ENCODE data around the gene XXYLT1. TPM values are rescaled to one million over a fixed set of nuclear protein-coding genes. Genes with fewer than 3 reads are reported as not detected.
A peak's percentile ranks its signal among the peaks of the same experiment; 100 is the strongest.

XXYLT1 gene
- total RNA-seq, 1 donor from 2014 or later, result 13.6 TPM

DNA sequence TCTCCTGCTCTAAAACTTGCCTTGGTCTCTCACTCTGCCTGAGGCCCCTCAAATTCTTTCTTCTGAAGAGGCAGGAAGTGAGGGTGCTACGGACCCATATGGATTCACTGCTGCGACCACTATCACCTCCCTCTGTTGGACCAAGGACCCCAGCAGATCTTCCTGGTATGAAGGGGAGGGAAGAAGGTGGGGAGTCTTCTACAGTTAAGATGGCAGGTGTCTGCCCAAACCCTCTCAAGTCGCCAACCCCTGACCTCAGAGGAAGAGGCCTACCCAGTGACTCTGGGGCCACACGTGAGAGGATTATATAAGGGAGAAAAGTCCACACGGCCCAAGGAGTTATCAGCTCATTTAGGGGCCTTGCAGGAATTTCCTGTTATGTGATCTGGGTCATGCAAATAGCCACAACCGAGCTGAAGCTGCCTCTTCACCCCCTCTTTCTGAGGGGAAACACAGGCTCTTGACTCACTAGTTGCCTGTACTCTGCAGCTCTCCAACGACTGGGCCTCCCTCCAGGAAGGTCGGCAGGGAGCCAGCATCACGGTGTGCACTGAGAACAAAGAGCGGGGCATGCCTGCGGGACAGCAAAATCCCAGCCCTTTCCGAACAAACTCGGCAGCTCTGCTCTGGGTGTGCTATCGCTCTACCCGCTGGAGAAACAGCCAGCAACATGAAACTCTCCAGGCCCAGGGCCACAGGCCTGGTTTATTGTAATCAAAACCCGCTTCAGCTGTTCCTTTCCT is 116.0 kb downstream of the XXYLT1 start:
- peak overlapping the region; percentile 46 to 65 (median 62) for H3K4me3 ChIP-seq (ENCODE audit: low read length in 3 of 3)
- no peaks in the 10 kb centered on the region for H3K36me3 ChIP-seq (ENCODE audit: control insufficient read depth in 3 of 3, insufficient read depth in 3 of 3, low read length in 3 of 3)
- H3K9me3 ChIP-seq (ENCODE audit: control insufficient read depth in 3 of 3, low read length in 3 of 3), result no peaks in the 10 kb centered on the region
- H3K27me3 ChIP-seq (ENCODE audit: control insufficient read depth in 3 of 3, insufficient read depth in 3 of 3, low read length in 3 of 3), result no peaks in the 10 kb centered on the region
- H3K4me1 ChIP-seq (ENCODE audit: control insufficient read depth in 3 of 3, insufficient read depth in 3 of 3, low read length in 3 of 3), result peaks cover 55 to 61% (median 60%) of the 10 kb centered on the region in 3 donors
- H3K9ac ChIP-seq (ENCODE audit: low read depth in 1 of 3, low read length in 3 of 3), result peak overlapping the region; percentile 68 to 86 (median 71)
- H3K27ac ChIP-seq (ENCODE audit: low read depth, low read length), result peak overlapping the region; percentile 91

DNA sequence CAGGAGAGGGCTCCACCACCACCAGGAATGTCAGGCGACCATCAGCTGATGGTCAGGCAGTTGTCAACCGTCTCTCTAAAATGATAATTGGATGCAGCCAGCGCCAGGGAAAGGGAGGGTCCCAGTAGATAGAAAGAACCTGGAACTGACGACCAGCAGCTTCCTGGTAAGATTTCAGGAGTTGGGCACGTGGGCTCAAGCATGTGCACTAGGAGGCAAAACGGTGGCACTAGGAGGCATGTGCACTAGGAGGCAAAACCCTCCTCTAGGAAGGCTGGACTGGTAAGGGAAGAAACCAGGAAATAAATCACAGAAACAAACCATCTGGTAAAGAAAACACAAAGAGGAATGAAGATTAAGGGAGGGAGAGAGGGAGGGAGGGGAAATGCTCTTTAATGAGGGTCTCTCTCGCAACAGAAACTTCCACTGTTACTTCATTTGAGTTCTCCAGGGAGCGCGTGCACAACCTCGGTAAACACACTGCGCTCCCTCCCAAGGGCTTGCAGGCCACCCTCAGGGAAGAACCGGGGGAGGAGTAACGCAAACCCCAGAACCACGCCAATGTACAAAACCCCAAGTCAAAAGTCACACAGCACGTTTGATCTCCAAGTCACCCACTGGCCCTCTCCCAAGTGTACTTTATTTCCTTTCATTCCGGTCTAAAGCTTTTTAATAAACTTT is 116.7 kb downstream of the XXYLT1 start:
- H3K27ac ChIP-seq (ENCODE audit: low read depth, low read length), result peak overlapping the region; percentile 91
- H3K9ac ChIP-seq (ENCODE audit: low read depth in 1 of 3, low read length in 3 of 3), result peak overlapping the region; percentile 68 to 86 (median 71)
- no peaks in the 10 kb centered on the region for H3K36me3 ChIP-seq (ENCODE audit: control insufficient read depth in 3 of 3, insufficient read depth in 3 of 3, low read length in 3 of 3)
- peaks cover 52 to 59% (median 54%) of the 10 kb centered on the region in 3 donors for H3K4me1 ChIP-seq (ENCODE audit: control insufficient read depth in 3 of 3, insufficient read depth in 3 of 3, low read length in 3 of 3)
- H3K27me3 ChIP-seq (ENCODE audit: control insufficient read depth in 3 of 3, insufficient read depth in 3 of 3, low read length in 3 of 3), result no peaks in the 10 kb centered on the region
- H3K9me3 ChIP-seq (ENCODE audit: control insufficient read depth in 3 of 3, low read length in 3 of 3), result no peaks in the 10 kb centered on the region
- peak overlapping the region in 1 of 3 donors; percentile 34 for H3K4me3 ChIP-seq (ENCODE audit: low read length in 3 of 3)

DNA sequence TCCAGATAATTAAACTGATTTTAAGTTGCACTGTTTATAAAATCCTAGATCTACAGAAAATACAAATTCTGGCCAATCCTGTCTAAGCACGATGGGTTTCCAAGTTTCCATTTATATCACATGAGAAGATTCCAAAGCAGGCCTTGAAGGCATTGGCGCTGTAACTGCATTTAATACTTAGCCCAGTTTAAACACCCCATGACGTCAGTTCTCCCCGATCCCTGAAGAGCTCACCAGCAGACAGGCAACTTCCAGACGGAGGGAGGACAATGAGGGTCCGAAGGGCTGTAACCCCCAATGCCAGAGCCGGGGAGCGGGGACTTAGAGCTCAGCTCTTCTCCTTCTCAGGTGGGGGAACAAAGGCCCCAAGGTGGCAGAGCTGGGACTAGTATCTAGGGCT is 117.3 kb downstream of the XXYLT1 start:
- peaks cover 52 to 57% (median 52%) of the 10 kb centered on the region in 3 donors for H3K4me1 ChIP-seq (ENCODE audit: control insufficient read depth in 3 of 3, insufficient read depth in 3 of 3, low read length in 3 of 3)
- no peaks in the 10 kb centered on the region for H3K9me3 ChIP-seq (ENCODE audit: control insufficient read depth in 3 of 3, low read length in 3 of 3)
- H3K27me3 ChIP-seq (ENCODE audit: control insufficient read depth in 3 of 3, insufficient read depth in 3 of 3, low read length in 3 of 3), result no peaks in the 10 kb centered on the region
- H3K36me3 ChIP-seq (ENCODE audit: control insufficient read depth in 3 of 3, insufficient read depth in 3 of 3, low read length in 3 of 3), result no peaks in the 10 kb centered on the region
- peak overlapping the region in 2 of 3 donors; percentile 13 to 34 for H3K4me3 ChIP-seq (ENCODE audit: low read length in 3 of 3)
- H3K9ac ChIP-seq (ENCODE audit: low read depth in 1 of 3, low read length in 3 of 3), result no peak overlapping the region
- peak overlapping the region; percentile 91 for H3K27ac ChIP-seq (ENCODE audit: low read depth, low read length)

DNA sequence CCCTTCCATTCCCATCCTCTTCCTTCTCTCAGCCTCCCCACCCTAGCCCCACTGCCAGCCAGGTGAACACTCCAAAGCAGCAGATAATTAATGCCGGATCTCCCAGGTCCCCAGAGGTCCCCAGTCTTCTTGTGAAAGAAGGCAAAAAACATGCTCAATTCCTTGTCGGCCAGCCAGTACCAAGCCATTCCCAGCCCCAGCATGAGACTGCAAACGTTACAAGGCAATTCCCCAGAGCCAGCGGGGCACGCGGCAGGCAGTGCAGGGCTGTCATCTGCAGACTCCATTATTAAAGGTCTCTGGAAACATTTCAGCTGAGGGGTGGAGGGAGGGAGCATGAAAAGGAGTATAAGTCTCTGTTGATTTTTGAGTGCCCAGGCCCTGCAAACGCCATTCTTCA is 117.8 kb downstream of the XXYLT1 start:
- peaks cover 52 to 57% (median 55%) of the 10 kb centered on the region in 3 donors for H3K4me1 ChIP-seq (ENCODE audit: control insufficient read depth in 3 of 3, insufficient read depth in 3 of 3, low read length in 3 of 3)
- peak overlapping the region; percentile 91 for H3K27ac ChIP-seq (ENCODE audit: low read depth, low read length)
- H3K36me3 ChIP-seq (ENCODE audit: control insufficient read depth in 3 of 3, insufficient read depth in 3 of 3, low read length in 3 of 3), result no peaks in the 10 kb centered on the region
- no peaks in the 10 kb centered on the region for H3K27me3 ChIP-seq (ENCODE audit: control insufficient read depth in 3 of 3, insufficient read depth in 3 of 3, low read length in 3 of 3)
- H3K9ac ChIP-seq (ENCODE audit: low read depth in 1 of 3, low read length in 3 of 3), result peak overlapping the region in 1 of 3 donors; percentile 8
- H3K9me3 ChIP-seq (ENCODE audit: control insufficient read depth in 3 of 3, low read length in 3 of 3), result no peaks in the 10 kb centered on the region
- no peak overlapping the region for H3K4me3 ChIP-seq (ENCODE audit: low read length in 3 of 3)

DNA sequence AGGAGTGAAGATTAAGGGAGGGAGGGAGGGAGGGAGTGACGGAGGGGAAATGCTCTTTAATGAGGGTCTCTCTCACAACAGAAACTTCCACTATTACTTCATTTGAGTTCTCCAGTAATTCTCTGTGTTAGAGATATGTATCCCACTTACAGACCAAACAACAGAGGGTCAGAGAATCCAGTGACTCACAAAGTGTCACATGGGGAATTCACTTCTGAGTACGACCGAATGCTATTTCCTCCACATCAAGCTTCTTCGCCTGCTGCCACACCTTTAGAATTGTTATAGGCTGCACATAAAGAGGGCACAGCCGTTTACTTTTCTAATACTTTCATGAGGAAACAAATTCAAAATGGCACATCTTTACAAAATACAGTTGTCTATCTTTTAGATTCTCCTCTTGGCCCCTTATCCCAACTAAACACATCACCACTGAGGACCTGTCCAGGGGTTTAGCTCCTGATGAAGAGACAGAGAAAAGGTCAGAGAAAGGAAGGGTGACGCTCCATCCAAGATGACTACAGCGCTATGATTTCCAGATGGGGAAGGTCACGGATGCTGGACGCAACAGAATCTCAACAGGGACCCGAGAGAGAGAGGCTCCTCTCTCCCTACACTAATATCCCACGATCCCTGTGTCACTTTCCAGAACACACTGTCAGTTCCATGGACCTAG is 119.0 kb downstream of the XXYLT1 start:
- Histone ChIP-seq H3K9me3 (ENCODE audit: control insufficient read depth in 3 of 3, low read length in 3 of 3) (no peaks in the 10 kb centered on the region), H3K36me3 (ENCODE audit: control insufficient read depth in 3 of 3, insufficient read depth in 3 of 3, low read length in 3 of 3) (no peaks in the 10 kb centered on the region), H3K4me1 (ENCODE audit: control insufficient read depth in 3 of 3, insufficient read depth in 3 of 3, low read length in 3 of 3) (peaks cover 54 to 57% (median 55%) of the 10 kb centered on the region in 3 donors), H3K4me3 (ENCODE audit: low read length in 3 of 3) (no peak overlapping the region), H3K27ac (ENCODE audit: low read depth, low read length) (peak overlapping the region; percentile 91), H3K9ac (ENCODE audit: low read depth in 1 of 3, low read length in 3 of 3) (peak overlapping the region in 1 of 3 donors; percentile 12), H3K27me3 (ENCODE audit: control insufficient read depth in 3 of 3, insufficient read depth in 3 of 3, low read length in 3 of 3) (no peaks in the 10 kb centered on the region)

DNA sequence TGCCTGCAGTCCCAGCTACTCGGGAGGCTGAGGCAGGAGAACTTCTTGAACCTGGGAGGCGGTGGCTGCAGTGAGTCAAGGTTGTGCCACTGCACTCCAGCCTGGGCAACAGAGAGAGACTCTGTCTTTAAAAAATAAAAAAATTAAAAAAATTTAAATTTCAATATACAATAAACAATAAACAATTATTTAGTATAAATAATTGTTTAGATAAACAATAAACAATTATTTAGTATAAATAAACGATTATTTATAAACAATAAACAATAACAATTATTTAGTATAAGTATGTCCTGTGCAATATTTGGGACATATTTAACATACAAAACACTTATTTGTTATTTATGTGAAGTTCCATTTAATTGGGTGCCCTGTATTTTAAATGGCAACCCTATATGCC is 119.6 kb downstream of the XXYLT1 start:
- peaks cover 51 to 58% (median 52%) of the 10 kb centered on the region in 3 donors for H3K4me1 ChIP-seq (ENCODE audit: control insufficient read depth in 3 of 3, insufficient read depth in 3 of 3, low read length in 3 of 3)
- H3K9ac ChIP-seq (ENCODE audit: low read depth in 1 of 3, low read length in 3 of 3), result no peak overlapping the region
- H3K27ac ChIP-seq (ENCODE audit: low read depth, low read length), result peak overlapping the region; percentile 80
- H3K36me3 ChIP-seq (ENCODE audit: control insufficient read depth in 3 of 3, insufficient read depth in 3 of 3, low read length in 3 of 3), result no peaks in the 10 kb centered on the region
- H3K4me3 ChIP-seq (ENCODE audit: low read length in 3 of 3), result no peak overlapping the region
- H3K9me3 ChIP-seq (ENCODE audit: control insufficient read depth in 3 of 3, low read length in 3 of 3), result no peaks in the 10 kb centered on the region
- H3K27me3 ChIP-seq (ENCODE audit: control insufficient read depth in 3 of 3, insufficient read depth in 3 of 3, low read length in 3 of 3), result no peaks in the 10 kb centered on the region

DNA sequence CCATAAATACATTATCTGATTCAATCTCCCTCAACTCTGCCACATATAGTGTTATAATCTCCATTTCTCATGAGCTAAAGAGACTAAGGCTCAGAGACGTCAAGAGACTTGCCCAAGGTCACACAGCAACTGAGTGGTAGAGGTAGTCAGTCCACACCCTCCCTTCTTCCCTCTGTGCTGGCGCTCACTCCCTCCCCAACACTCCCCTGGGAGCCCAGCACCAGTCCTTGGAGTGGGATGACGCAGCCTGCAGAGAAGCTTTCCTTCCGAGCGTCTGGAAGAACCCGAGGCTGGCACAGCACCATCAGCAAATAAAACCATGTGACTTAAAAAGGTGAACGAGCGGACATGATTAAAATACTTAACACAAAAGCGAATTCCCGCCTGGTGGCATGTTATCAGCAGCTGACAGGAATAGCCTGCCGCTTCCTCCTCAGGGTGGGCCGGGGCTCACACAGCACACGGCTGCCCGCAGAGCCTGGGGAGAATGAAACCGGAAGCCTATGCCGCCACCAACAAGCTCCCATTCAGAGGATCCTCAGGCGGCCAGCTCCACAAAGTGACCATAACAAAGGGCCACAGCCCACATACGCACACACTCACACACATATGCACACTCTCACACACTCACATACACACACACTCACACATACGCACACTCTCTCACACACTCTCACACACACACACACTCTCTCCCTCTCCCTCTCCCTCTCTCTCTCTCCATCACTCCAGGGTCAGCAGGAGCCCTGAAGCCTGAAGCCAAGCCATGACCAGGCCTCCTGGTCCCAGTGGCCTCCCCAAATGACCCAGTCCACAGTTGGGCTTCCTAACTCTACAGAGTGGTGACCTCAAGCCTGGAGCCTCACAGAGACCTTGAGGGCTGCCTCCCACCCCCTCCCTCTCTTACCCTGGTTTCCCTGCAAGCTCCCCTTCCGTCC is 120.5 kb downstream of the XXYLT1 start:
- H3K27ac ChIP-seq (ENCODE audit: low read depth, low read length), result peak overlapping the region; percentile 80
- H3K4me3 ChIP-seq (ENCODE audit: low read length in 3 of 3), result peak overlapping the region; percentile 32 to 52 (median 38)
- peaks cover 42 to 50% (median 45%) of the 10 kb centered on the region in 3 donors for H3K4me1 ChIP-seq (ENCODE audit: control insufficient read depth in 3 of 3, insufficient read depth in 3 of 3, low read length in 3 of 3)
- H3K27me3 ChIP-seq (ENCODE audit: control insufficient read depth in 3 of 3, insufficient read depth in 3 of 3, low read length in 3 of 3), result no peaks in the 10 kb centered on the region
- H3K9ac ChIP-seq (ENCODE audit: low read depth in 1 of 3, low read length in 3 of 3), result peak overlapping the region in 1 of 3 donors; percentile 27
- no peaks in the 10 kb centered on the region for H3K9me3 ChIP-seq (ENCODE audit: control insufficient read depth in 3 of 3, low read length in 3 of 3)
- H3K36me3 ChIP-seq (ENCODE audit: control insufficient read depth in 3 of 3, insufficient read depth in 3 of 3, low read length in 3 of 3), result no peaks in the 10 kb centered on the region

DNA sequence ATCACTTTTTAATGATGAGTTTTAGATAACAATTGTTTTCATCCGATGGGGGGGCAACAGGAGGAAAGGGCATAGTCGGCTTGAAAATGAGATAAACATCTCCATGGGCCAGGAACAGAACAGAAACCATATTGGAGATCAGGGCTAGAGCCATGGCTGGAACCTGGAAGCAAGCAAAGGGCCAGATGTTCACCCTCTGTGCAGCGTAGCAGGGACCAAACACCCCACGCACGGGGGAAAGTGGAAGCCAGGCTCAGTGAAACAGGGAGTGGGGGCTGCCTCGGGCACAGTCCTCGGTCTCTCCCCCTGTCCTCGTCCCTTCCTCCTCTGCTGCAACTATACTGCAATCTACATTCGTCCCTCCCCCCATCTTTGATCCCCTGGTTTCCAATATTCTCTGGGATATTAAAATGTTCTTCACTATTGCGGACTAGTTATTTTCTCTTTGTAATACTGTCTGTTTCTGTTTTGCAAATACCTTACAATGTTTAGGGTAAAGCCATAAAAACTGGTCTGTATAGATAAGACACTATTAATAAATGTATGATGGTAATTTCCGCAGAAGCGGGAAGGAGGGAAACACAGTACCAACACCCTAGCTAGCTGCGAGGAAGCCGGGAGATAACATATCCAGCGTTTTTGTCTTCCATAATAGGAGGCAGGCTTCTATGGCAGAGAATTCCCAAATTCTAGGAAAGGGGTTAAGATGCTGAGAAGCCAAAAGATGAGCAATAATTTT is 121.5 kb downstream of the XXYLT1 start:
- peaks cover 33 to 41% (median 37%) of the 10 kb centered on the region in 3 donors for H3K4me1 ChIP-seq (ENCODE audit: control insufficient read depth in 3 of 3, insufficient read depth in 3 of 3, low read length in 3 of 3)
- no peak overlapping the region for H3K4me3 ChIP-seq (ENCODE audit: low read length in 3 of 3)
- no peak overlapping the region for H3K9ac ChIP-seq (ENCODE audit: low read depth in 1 of 3, low read length in 3 of 3)
- peak overlapping the region; percentile 80 for H3K27ac ChIP-seq (ENCODE audit: low read depth, low read length)
- H3K36me3 ChIP-seq (ENCODE audit: control insufficient read depth in 3 of 3, insufficient read depth in 3 of 3, low read length in 3 of 3), result no peaks in the 10 kb centered on the region
- H3K9me3 ChIP-seq (ENCODE audit: control insufficient read depth in 3 of 3, low read length in 3 of 3), result no peaks in the 10 kb centered on the region
- H3K27me3 ChIP-seq (ENCODE audit: control insufficient read depth in 3 of 3, insufficient read depth in 3 of 3, low read length in 3 of 3), result no peaks in the 10 kb centered on the region

DNA sequence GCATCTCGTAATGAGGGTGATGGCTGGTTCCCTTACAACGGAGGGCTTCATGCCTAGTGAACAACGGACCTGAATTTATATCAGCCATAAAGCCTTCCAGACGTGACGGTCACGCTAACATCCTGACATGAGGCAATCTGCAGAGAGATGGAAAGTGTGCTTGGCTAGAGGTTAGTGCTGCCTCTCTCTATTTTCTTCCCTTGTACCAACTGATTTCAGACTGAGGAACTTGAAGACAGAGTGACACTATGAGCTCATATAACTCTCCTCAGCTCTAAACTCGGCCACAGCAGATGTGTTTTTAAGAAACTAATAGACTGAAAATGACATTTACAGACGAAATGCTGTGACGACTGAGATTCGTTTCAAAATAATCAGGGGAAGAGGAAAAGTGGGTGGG is 122.4 kb downstream of the XXYLT1 start:
- H3K4me3 ChIP-seq (ENCODE audit: low read length in 3 of 3), result no peak overlapping the region

More for the DNA sequence above, 122.4 kb downstream of the XXYLT1 start:
- Histone ChIP-seq H3K4me1 (ENCODE audit: control insufficient read depth in 3 of 3, insufficient read depth in 3 of 3, low read length in 3 of 3) (peaks cover 24 to 32% (median 28%) of the 10 kb centered on the region in 3 donors), H3K27ac (ENCODE audit: low read depth, low read length) (peak overlapping the region; percentile 28), H3K36me3 (ENCODE audit: control insufficient read depth in 3 of 3, insufficient read depth in 3 of 3, low read length in 3 of 3) (no peaks in the 10 kb centered on the region), H3K9me3 (ENCODE audit: control insufficient read depth in 3 of 3, low read length in 3 of 3) (no peaks in the 10 kb centered on the region), H3K27me3 (ENCODE audit: control insufficient read depth in 3 of 3, insufficient read depth in 3 of 3, low read length in 3 of 3) (no peaks in the 10 kb centered on the region), H3K9ac (ENCODE audit: low read depth in 1 of 3, low read length in 3 of 3) (no peak overlapping the region)

Measured in skeletal muscle tissue (tissue), 4 donors.